Keratinocyte (primary cell): ENCODE measurements around the gene KATNB1. TPM values are rescaled to one million over a fixed set of nuclear protein-coding genes. Genes with fewer than 3 reads are reported as not detected.

Experiments
- DNase-seq: peaks from one replicate; pipeline ENCODE4 v3.0.0-alpha.2; 2011; ENCODE audit warnings: low read depth, missing footprints, low spot score
- FAIRE-seq: peaks from 2 replicates; lab custom pipeline; 2011; peaks lifted over from hg19 to GRCh38; lab: Jason Lieb, UNC
- H2AFZ ChIP-seq: 2 replicates; pipeline ENCODE4 v1.6.0; 2012; ENCODE audit warnings: low read length, control low read depth, inconsistent platforms; ENCODE audit not compliant: control insufficient read depth
- H3K27ac ChIP-seq: 2 replicates; pipeline ENCODE4 v1.5.1; 2011; ENCODE audit warnings: low read length; ENCODE audit not compliant: control insufficient read depth, insufficient read depth
- H3K27me3 ChIP-seq: 3 replicates; pipeline ENCODE4 v1.6.0; 2011; ENCODE audit warnings: low read length; ENCODE audit not compliant: control insufficient read depth, insufficient read depth; ENCODE audit errors: extremely low read depth
- H3K36me3 ChIP-seq, 2 experiments: 2 replicates in 1 of 2; 3 replicates in 1 of 2; pipeline ENCODE4 v1.5.1; 2011; ENCODE audit warnings: low read length in 2 of 2, mild to moderate bottlenecking in 1 of 2; ENCODE audit not compliant: control insufficient read depth in 2 of 2, insufficient read depth in 2 of 2; ENCODE audit errors: extremely low read depth in 1 of 2
- H3K4me1 ChIP-seq: 3 replicates; pipeline ENCODE4 v1.5.1; 2011; ENCODE audit warnings: low read length; ENCODE audit not compliant: control insufficient read depth, insufficient read depth; ENCODE audit errors: extremely low read depth
- H3K4me2 ChIP-seq: 3 replicates; pipeline ENCODE4 v1.6.0; 2011; ENCODE audit warnings: low read depth, low read length; ENCODE audit not compliant: control insufficient read depth, insufficient read depth; ENCODE audit errors: extremely low read depth
- H3K4me3 ChIP-seq, 3 experiments: fragments of 200-600 bp in 1 of 3; sonication (generic) in 1 of 3; 2 replicates in 2 of 3; 3 replicates in 1 of 3; pipeline ENCODE4 v1.5.1; 2011 to 2016; ENCODE audit warnings: low read length in 3 of 3, mild to moderate bottlenecking in 3 of 3, control low read depth in 2 of 3, inconsistent platforms in 1 of 3, low read depth in 1 of 3, mixed read lengths in 1 of 3, mixed run types in 1 of 3, moderate library complexity in 1 of 3; ENCODE audit not compliant: control insufficient read depth in 2 of 3, insufficient read depth in 2 of 3; ENCODE audit errors: extremely low read depth in 1 of 3
- H3K79me2 ChIP-seq: 2 replicates; pipeline ENCODE4 v1.6.0; 2012; ENCODE audit warnings: low read length; ENCODE audit not compliant: control insufficient read depth, insufficient read depth
- H3K9ac ChIP-seq: 3 replicates; pipeline ENCODE4 v1.6.0; 2011; ENCODE audit warnings: low read length; ENCODE audit not compliant: control insufficient read depth, insufficient read depth; ENCODE audit errors: extremely low read depth
- H3K9me1 ChIP-seq: 3 replicates; pipeline ENCODE4 v1.6.0; 2011; ENCODE audit warnings: low read length; ENCODE audit not compliant: control insufficient read depth, insufficient read depth; ENCODE audit errors: extremely low read depth
- H3K9me3 ChIP-seq: 2 replicates; pipeline ENCODE4 v1.5.1; 2012; ENCODE audit warnings: low read depth, low read length; ENCODE audit not compliant: control insufficient read depth
- H4K20me1 ChIP-seq: 3 replicates; pipeline ENCODE4 v1.6.0; 2011; ENCODE audit warnings: low read length; ENCODE audit not compliant: control insufficient read depth, insufficient read depth; ENCODE audit errors: extremely low read depth
- CTCF ChIP-seq, 3 experiments: IDR thresholded peaks in 1 of 3; conservative IDR thresholded peaks in 1 of 3; optimal IDR thresholded peaks in 1 of 3; 2 replicates in 2 of 3; 3 replicates in 1 of 3; pipeline versions ENCODE3 to v1.5.1; 2011; ENCODE audit warnings: low read length in 3 of 3, mild to moderate bottlenecking in 3 of 3, moderate library complexity in 2 of 3, control low read depth in 1 of 3, inconsistent platforms in 1 of 3; ENCODE audit not compliant: insufficient read depth in 2 of 3; ENCODE audit errors: extremely low read depth in 1 of 3
- EZH2 ChIP-seq: IDR thresholded peaks from one replicate; pipeline ENCODE4 v1.6.1; 2012; ENCODE audit warnings: inconsistent platforms, mild to moderate bottlenecking, low read length, moderate library complexity
- dilution Hi-C: fragments of 300-500 bp; cut with MboI; formaldehyde crosslinking; loops from one replicate; pipeline ENCODE4 v1.7.0; 2020; ENCODE audit warnings: low sequenced_read_pairs; ENCODE audit not compliant: extremely low pct_ligation_motif_present
- polyA plus RNA-seq, 5 experiments: library from polyadenylated mRNA; depleted of rRNA in 3 of 5; stranded (reverse) in 3 of 5; stranded (forward) in 1 of 5; unstranded in 1 of 5; fragments of >200 nt; gene quantifications; 1 replicate in 1 of 5; 2 replicates in 3 of 5; 3 replicates in 1 of 5; pipeline versions ENCODE4 v1.2.1 to v1.2.3, GENCODE V29; 2011 to 2012; ENCODE audit warnings: missing spikeins in 2 of 5, low read depth in 1 of 5, low replicate concordance in 1 of 5

Gene KATNB1
- polyA plus RNA-seq, 1 donor (not counting 4 experiments of a cell fraction or from before 2014, with no cell fraction given), result 18.9 TPM

- dilution Hi-C loops, result no loop called here
- FAIRE-seq, result no peak
- no peak for TF ChIP-seq CTCF (optimal IDR thresholded peaks at IDR 0.05 in 1 of 3, IDR thresholded peaks at IDR 0.05 in 1 of 3, conservative IDR thresholded peaks at IDR 0.05 in 1 of 3; ENCODE audit: extremely low read depth in 1 of 3, insufficient read depth in 2 of 3, low read length in 3 of 3)
- TF ChIP-seq EZH2, result no peak
These were observed 2.9 kb upstream of the KATNB1 start for GRCh38 chr16:57732714-57733113.

GRCh38 chr16:57734308-57734924 lies 1.2 kb upstream of the KATNB1 start:
- Histone ChIP-seq H3K4me3 (peak overlapping the region; percentile 85 to 99 (median 92)), H3K9me1 (no peaks in the 10 kb centered on the region), H3K9ac (peak overlapping the region; percentile 97), H3K27me3 (no peaks in the 10 kb centered on the region), H3K36me3 (peaks cover 0 to 7% of the 10 kb centered on the region in 2 experiments), H3K4me2 (peak overlapping the region; percentile 91), H4K20me1 (no peaks in the 10 kb centered on the region), H3K9me3 (no peaks in the 10 kb centered on the region), H2AFZ (peak overlapping the region; percentile 94), H3K4me1 (peaks cover 18% of the 10 kb centered on the region), H3K27ac (peak overlapping the region; percentile 93), H3K79me2 (peaks cover 4% of the 10 kb centered on the region)
- no peak for FAIRE-seq
- no peak for DNase-seq
- dilution Hi-C loops, result no loop called here
- TF ChIP-seq CTCF (optimal IDR thresholded peaks at IDR 0.05 in 1 of 3, IDR thresholded peaks at IDR 0.05 in 1 of 3, conservative IDR thresholded peaks at IDR 0.05 in 1 of 3; ENCODE audit: extremely low read depth in 1 of 3, insufficient read depth in 2 of 3, low read length in 3 of 3), result no peak
- TF ChIP-seq EZH2, result no peak

More at GRCh38 chr16:57732714-57733113, 2.9 kb upstream of the KATNB1 start:
- H3K27ac ChIP-seq, result no peak overlapping the region
- peaks cover 0 to 7% of the 10 kb centered on the region in 2 experiments for H3K36me3 ChIP-seq
- H3K4me1 ChIP-seq, result peaks cover 15% of the 10 kb centered on the region
- no peaks in the 10 kb centered on the region for H3K9me3 ChIP-seq
- H3K9ac ChIP-seq, result no peak overlapping the region
- DNase-seq, result no peak
- H3K27me3 ChIP-seq, result no peaks in the 10 kb centered on the region
- H2AFZ ChIP-seq, result no peak overlapping the region
- H3K4me3 ChIP-seq, result no peak overlapping the region
- no peak overlapping the region for H3K4me2 ChIP-seq
- no peaks in the 10 kb centered on the region for H3K9me1 ChIP-seq
- H3K79me2 ChIP-seq, result peaks cover 4% of the 10 kb centered on the region
- no peaks in the 10 kb centered on the region for H4K20me1 ChIP-seq
